HepG2 (cell line): ENCODE measurements around the gene MCMBP. TPM values are rescaled to one million over a fixed set of nuclear protein-coding genes. Genes with fewer than 3 reads are reported as not detected.

Experiments used
- ATAC-seq: fragments of 200-7000 bp; cut with Tn5 transposase; 3 replicates; pipeline ENCODE4 v1.9.1; 2020; ENCODE audit warnings: mild to moderate bottlenecking, moderate library complexity
- BruUV-seq: library from RNA; stranded (reverse); fragments of 400-500 nt; replicated peaks from 2 replicates; lab custom pipeline; 2021; lab: Mats Ljungman, UMichigan
- CTCF ChIA-PET: fragments of 300-600 bp; formaldehyde crosslinking; extraction: SDS; loops from one replicate; lab custom pipeline; 2021; ENCODE audit warnings: low total read pairs, inconsistent platforms, low intra/inter-chr PET ratio; lab: Yijun Ruan, JAX
- POLR2A ChIA-PET: fragments of 350-600 bp; sonication (Branson Sonifier 250); formaldehyde crosslinking; loops from one replicate; lab custom pipeline; 2020; ENCODE audit warnings: antibody characterized with exemption, inconsistent platforms; lab: Yijun Ruan, JAX
- DNase-seq: peaks from one replicate; pipeline ENCODE4 v3.0.0-alpha.2; 2015; ENCODE audit warnings: low spot score
- FAIRE-seq: peaks from 3 replicates; lab custom pipeline; 2011; peaks lifted over from hg19 to GRCh38; lab: Jason Lieb, UNC
- H2AFZ ChIP-seq: one replicate; pipeline ENCODE4 v1.6.1; 2011; ENCODE audit warnings: low read length, inconsistent platforms
- H3K27ac ChIP-seq: fragments of 300-600 bp; 3 replicates; pipeline ENCODE4 v1.8.0; 2011; ENCODE audit warnings: mixed run types, mild to moderate bottlenecking, mixed read lengths, low read length, inconsistent platforms; ENCODE audit not compliant: insufficient read depth; ENCODE audit errors: extremely low read length
- H3K27me3 ChIP-seq, 2 experiments: fragments of 200-600 bp in 1 of 2; 2 replicates in 1 of 2; 3 replicates in 1 of 2; pipeline versions ENCODE4 v1.6.0 to v1.8.0; 2011; ENCODE audit warnings: low read length in 2 of 2, mild to moderate bottlenecking in 2 of 2, moderate library complexity in 2 of 2, inconsistent platforms in 1 of 2; ENCODE audit not compliant: insufficient read depth in 2 of 2, control insufficient read depth in 1 of 2
- H3K36me3 ChIP-seq, 2 experiments: fragments of 200-600 bp in 1 of 2; replicated peaks in 1 of 2; 2 replicates in 1 of 2; 3 replicates in 1 of 2; pipeline versions ENCODE4 v1.5.1 to v1.8.0; 2011; ENCODE audit warnings: low read length in 2 of 2, inconsistent platforms in 1 of 2; ENCODE audit not compliant: insufficient read depth in 2 of 2, control insufficient read depth in 1 of 2
- H3K4me1 ChIP-seq: 2 replicates; pipeline ENCODE4 v1.5.1; 2012; ENCODE audit warnings: low read length, inconsistent platforms; ENCODE audit not compliant: insufficient read depth
- H3K4me2 ChIP-seq: 2 replicates; pipeline ENCODE4 v1.6.0; 2011; ENCODE audit warnings: low read depth, low read length, inconsistent platforms
- H3K4me3 ChIP-seq, 3 experiments: fragments of 200-600 bp in 1 of 3; sonication (generic), shearing (Covaris generic) in 1 of 3; replicated peaks in 1 of 3; 2 replicates each; pipeline ENCODE4 v1.5.1; 2011 to 2016; ENCODE audit warnings: low read length in 3 of 3, inconsistent platforms in 2 of 3, low read depth in 2 of 3, mild to moderate bottlenecking in 2 of 3, control low read depth in 1 of 3, mixed read lengths in 1 of 3; ENCODE audit not compliant: insufficient read depth in 1 of 3
- H3K79me2 ChIP-seq: one replicate; pipeline ENCODE4 v1.6.1; 2011; ENCODE audit warnings: low read length, inconsistent platforms; ENCODE audit not compliant: insufficient read depth
- H3K9ac ChIP-seq: 2 replicates; pipeline ENCODE4 v1.6.0; 2011; ENCODE audit warnings: mild to moderate bottlenecking, low read depth, low read length, inconsistent platforms; ENCODE audit not compliant: insufficient read depth
- H3K9me3 ChIP-seq: 2 replicates; pipeline ENCODE4 v1.5.1; 2012; ENCODE audit warnings: mild to moderate bottlenecking, low read length
- H4K20me1 ChIP-seq: 2 replicates; pipeline ENCODE4 v1.6.0; 2011; ENCODE audit warnings: inconsistent platforms, mild to moderate bottlenecking, low read length, moderate library complexity; ENCODE audit not compliant: insufficient read depth
- HMG20B ChIP-seq: conservative IDR thresholded peaks from 2 replicates; pipeline ENCODE4 v1.6.1; 2016; ENCODE audit warnings: missing genetic modification reagents, missing compliant biosample characterization
- MAFF ChIP-seq: IDR thresholded peaks from 2 replicates; pipeline ENCODE4 v1.6.1; 2011; ENCODE audit warnings: low read depth, low read length, improper control_type of control experiment
- MAFK ChIP-seq, 2 experiments: IDR thresholded peaks in 1 of 2; conservative IDR thresholded peaks in 1 of 2; 2 replicates each; pipeline ENCODE4 v1.6.1; 2011; ENCODE audit warnings: improper control_type of control experiment in 2 of 2, low read length in 2 of 2
- SOX13 ChIP-seq, 3 experiments: fragments of 450-650 bp in 1 of 3; sonication (generic) in 1 of 3; formaldehyde crosslinking in 1 of 3; IDR thresholded peaks in 2 of 3; conservative IDR thresholded peaks in 1 of 3; 2 replicates each; pipeline versions ENCODE4 v1.5.0 to v1.6.1; 2016 to 2020; ENCODE audit warnings: antibody characterized with exemption in 1 of 3, mild to moderate bottlenecking in 1 of 3, missing compliant biosample characterization in 1 of 3, missing genetic modification reagents in 1 of 3, moderate library complexity in 1 of 3
- SSRP1 ChIP-seq: IDR thresholded peaks from 2 replicates; pipeline ENCODE4 v1.6.1; 2016; ENCODE audit warnings: control low read depth
- TEAD3 ChIP-seq: optimal IDR thresholded peaks from 2 replicates; pipeline ENCODE3; 2016; ENCODE audit warnings: borderline replicate concordance
- ZNF749 ChIP-seq: sonication (generic); formaldehyde crosslinking; IDR thresholded peaks from 2 replicates; pipeline ENCODE4 v1.8.0; 2022; ENCODE audit warnings: mild to moderate bottlenecking, missing genetic modification reagents, moderate library complexity, borderline replicate concordance
- whole genome bisulfite sequencing: methylation state at CpG from one replicate; pipeline ENCODE4 v1.1.6; 2017; ENCODE audit warnings: low lambda C conversion rate; 5-methylcytosine and 5-hydroxymethylcytosine counted together
- in situ Hi-C: cut with HindIII; loops from 2 replicates; pipeline ENCODE4 v1.10.0; 2017; ENCODE audit warnings: low pct_unique_long_range_greater_than_20kb; ENCODE audit not compliant: extremely low pct_ligation_motif_present
- intact Hi-C: fragments of 100-400 bp; cut with micrococcal nuclease; formaldehyde crosslinking; loops from one replicate; pipeline ENCODE4 v1.10.0; 2022; ENCODE audit not compliant: unreplicated experiment
- polyA plus RNA-seq, 8 experiments: library from polyadenylated mRNA; depleted of rRNA in 3 of 8; stranded (reverse) in 7 of 8; unstranded in 1 of 8; fragments of >200 nt; fragmentation: Illumina TruSeq in 4 of 8; extraction: Trizol in 4 of 8; gene quantifications; 2 replicates each; pipeline versions ENCODE4 v1.2.1 to v1.2.3, GENCODE V29; 2011 to 2016; ENCODE audit warnings: low read depth in 4 of 8, missing spikeins in 1 of 8, mixed read lengths in 1 of 8; ENCODE audit not compliant: insufficient read depth in 1 of 8
- total RNA-seq, 5 experiments: library from RNA; depleted of rRNA; stranded (reverse); fragments of >200 nt; fragmentation: Illumina TruSeq; extraction: Trizol; gene quantifications; 2 replicates each; pipeline ENCODE4 v1.2.3, GENCODE V29; 2016; ENCODE audit warnings: low read depth in 1 of 5
- TF ChIP-seq, protein P1 (sequence below): sonication (generic); formaldehyde crosslinking; IDR thresholded peaks from 2 replicates; pipeline ENCODE4 v1.4.0; 2020; ENCODE audit warnings: missing genetic modification reagents; ENCODE audit errors: not compliant biosample characterization
- TF ChIP-seq, protein P2 (sequence below): IDR thresholded peaks from 2 replicates; pipeline ENCODE4 v1.6.1; 2016; ENCODE audit warnings: low read depth, borderline replicate concordance
- TF ChIP-seq, protein P3 (sequence below): sonication (generic); IDR thresholded peaks from 2 replicates; pipeline ENCODE4 v1.6.1; 2016; ENCODE audit warnings: low read depth, borderline replicate concordance
- TF ChIP-seq, protein P4 (sequence below): sonication (generic); formaldehyde crosslinking; IDR thresholded peaks from 2 replicates; pipeline ENCODE4 v1.8.0; 2022; ENCODE audit warnings: missing genetic modification reagents, low read depth, mild to moderate bottlenecking, borderline replicate concordance

The MCMBP gene
- total and polyA plus RNA-seq, 2 of the 13 experiments (the other 11 are each of a cell fraction or from before 2014, with no cell fraction given): 35.7 to 62.4 TPM

DNA sequence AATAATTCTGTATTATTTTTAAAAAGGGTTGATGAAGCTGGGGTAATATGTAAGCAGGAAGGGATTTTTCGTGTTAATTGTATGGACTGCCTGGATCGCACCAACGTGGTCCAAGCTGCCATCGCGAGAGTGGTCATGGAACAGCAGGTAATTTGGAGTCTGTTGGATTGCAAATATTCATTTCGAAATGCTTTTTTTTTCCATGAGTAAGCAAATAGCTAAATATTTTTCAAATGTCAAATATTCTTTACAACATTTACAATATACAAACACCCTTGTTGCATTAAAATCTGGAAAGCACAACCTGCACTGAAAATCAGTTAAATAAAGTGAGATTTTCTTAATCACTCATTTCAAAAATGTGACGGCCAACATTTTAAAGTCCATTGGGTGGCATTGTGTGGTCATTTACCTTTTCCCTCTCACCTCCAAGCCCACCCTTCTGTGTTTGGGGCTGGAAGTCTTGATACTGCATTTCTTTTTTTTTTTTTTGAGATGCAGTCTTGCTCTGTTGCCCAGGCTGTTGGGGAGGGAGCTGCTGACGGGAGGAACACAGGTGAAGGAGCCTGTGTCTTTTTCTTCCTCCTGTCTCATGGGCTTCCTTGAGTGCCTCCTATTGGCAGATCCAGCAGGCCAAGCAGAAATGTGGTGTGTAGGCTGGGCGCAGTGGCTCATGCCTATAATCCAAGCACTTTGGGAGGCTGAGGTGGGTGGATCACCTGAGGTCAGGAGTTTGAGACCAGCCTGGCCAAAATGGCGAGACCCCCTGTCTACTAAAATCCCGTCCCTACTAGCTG lies 66.1 kb downstream of the MCMBP start:
- FAIRE-seq (no peak), DNase-seq (no peak), ATAC-seq (no peak)
- Histone ChIP-seq H3K27me3 (no peaks in the 10 kb centered on the region), H2AFZ (no peak overlapping the region), H3K79me2 (no peaks in the 10 kb centered on the region), H3K4me1 (no peaks in the 10 kb centered on the region), H3K9ac (no peak overlapping the region), H3K4me2 (no peak overlapping the region), H4K20me1 (no peaks in the 10 kb centered on the region), H3K4me3 (no peak overlapping the region), H3K27ac (no peak overlapping the region), H3K36me3 (peaks cover 2 to 30% of the 10 kb centered on the region in 2 experiments; a peak in 4 of 5 replicates), H3K9me3 (no peaks in the 10 kb centered on the region)
- 98% methylated on average over 11 of the region's 11 CpGs for WGBS
- intact Hi-C loops (no loop called here), in situ Hi-C loops (no loop called here)
- TF ChIP-seq MAFF (peak; percentile 52), MAFK (conservative IDR thresholded peaks at IDR 0.05 in 1 of 2, IDR thresholded peaks at IDR 0.05 in 1 of 2; ENCODE audit: low read length in 2 of 2) (peak; percentile 37 to 69; a peak in 2 of 4 replicates), SOX13 (IDR thresholded peaks at IDR 0.05) (no peak), SOX13 (CRISPR knock-in tag; conservative IDR thresholded peaks at IDR 0.05 in 1 of 2, IDR thresholded peaks at IDR 0.05 in 1 of 2) (no peak)
- BruUV-seq: no TSS peak
- POLR2A ChIA-PET: no interaction called here
- CTCF ChIA-PET: no interaction called here

DNA sequence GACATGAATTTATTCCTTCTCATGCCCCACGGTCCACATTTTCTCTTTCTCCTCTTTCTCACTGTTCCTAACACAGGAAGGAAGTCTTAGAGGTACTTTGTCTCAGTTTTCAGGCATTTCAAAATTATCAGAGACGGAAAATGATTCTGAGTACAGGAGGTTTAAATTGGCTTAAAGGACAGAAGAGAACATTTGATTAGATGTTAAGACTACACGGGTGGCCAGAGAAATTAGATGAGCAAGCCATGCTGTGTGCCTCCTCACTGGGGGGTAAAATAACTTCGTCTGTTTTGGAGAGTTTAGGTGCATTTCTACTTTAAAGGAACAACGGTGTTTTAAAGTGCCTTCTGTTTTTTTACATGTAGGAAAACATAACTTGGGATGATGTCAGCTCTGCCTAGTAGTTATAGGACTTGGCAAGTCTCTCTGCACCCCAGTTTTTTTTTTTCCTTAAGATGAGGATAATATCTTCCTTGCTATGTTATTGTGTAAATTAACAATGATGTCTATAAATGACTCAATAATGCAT lies 66.9 kb downstream of the MCMBP start:
- Histone ChIP-seq H2AFZ (no peak overlapping the region), H3K4me3 (no peak overlapping the region), H3K27ac (no peak overlapping the region), H3K9ac (no peak overlapping the region), H3K27me3 (no peaks in the 10 kb centered on the region), H3K4me1 (no peaks in the 10 kb centered on the region), H3K79me2 (no peaks in the 10 kb centered on the region), H4K20me1 (no peaks in the 10 kb centered on the region), H3K4me2 (no peak overlapping the region), H3K36me3 (peaks cover 2 to 30% of the 10 kb centered on the region in 2 experiments; a peak in 4 of 5 replicates), H3K9me3 (no peaks in the 10 kb centered on the region)
- DNase-seq: no peak
- intact Hi-C loops (no loop called here), in situ Hi-C loops (no loop called here)
- ATAC-seq: no peak
- 96% methylated on average over 5 of the region's 5 CpGs for WGBS
- BruUV-seq: no TSS peak
- no peak for FAIRE-seq
- ChIA-PET POLR2A (no interaction called here), CTCF (no interaction called here)
- TF ChIP-seq SSRP1 (CRISPR knock-in tag): no peak
- TF ChIP-seq, protein P1, sequence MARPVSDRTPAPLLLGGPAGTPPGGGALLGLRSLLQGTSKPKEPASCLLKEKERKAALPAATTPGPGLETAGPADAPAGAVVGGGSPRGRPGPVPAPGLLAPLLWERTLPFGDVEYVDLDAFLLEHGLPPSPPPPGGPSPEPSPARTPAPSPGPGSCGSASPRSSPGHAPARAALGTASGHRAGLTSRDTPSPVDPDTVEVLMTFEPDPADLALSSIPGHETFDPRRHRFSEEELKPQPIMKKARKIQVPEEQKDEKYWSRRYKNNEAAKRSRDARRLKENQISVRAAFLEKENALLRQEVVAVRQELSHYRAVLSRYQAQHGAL: no peak
- TF ChIP-seq HMG20B: no peak
- TF ChIP-seq TEAD3 (CRISPR knock-in tag): no peak
- TF ChIP-seq, protein P2, sequence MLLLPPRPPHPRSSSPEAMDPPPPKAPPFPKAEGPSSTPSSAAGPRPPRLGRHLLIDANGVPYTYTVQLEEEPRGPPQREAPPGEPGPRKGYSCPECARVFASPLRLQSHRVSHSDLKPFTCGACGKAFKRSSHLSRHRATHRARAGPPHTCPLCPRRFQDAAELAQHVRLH (CRISPR knock-in tag): no peak
- TF ChIP-seq, protein P3, sequence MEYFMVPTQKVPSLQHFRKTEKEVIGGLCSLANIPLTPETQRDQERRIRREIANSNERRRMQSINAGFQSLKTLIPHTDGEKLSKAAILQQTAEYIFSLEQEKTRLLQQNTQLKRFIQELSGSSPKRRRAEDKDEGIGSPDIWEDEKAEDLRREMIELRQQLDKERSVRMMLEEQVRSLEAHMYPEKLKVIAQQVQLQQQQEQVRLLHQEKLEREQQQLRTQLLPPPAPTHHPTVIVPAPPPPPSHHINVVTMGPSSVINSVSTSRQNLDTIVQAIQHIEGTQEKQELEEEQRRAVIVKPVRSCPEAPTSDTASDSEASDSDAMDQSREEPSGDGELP: no peak
- no peak for TF ChIP-seq ZNF749 (CRISPR knock-in tag)
- TF ChIP-seq, protein P4, sequence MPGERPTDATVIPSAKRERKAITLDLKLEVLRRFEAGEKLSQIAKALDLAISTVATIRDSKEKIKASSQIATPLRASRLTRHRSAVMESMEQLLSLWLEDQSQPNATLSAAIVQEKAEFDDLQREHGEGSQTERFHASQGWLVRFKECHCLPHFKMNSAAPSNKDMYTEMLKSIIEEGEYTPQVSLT: no peak
